Measurements from ENCODE around the gene ELFN1. TPM values are rescaled to one million over a fixed set of nuclear protein-coding genes. Genes with fewer than 3 reads are reported as not detected.

ELFN1 gene
- total and polyA plus RNA-seq, 8 donors, result 0.19 to 4.3 (median 0.53) TPM; not detected in 1

GRCh38 chr7:1745576-1746490 lies 75.8 kb downstream of the ELFN1 start:
- no peaks in the 10 kb centered on the region for H3K9me3 ChIP-seq
- no peaks in the 10 kb centered on the region for H3K36me3 ChIP-seq
- intact Hi-C loops (cut with DNase I; ENCODE audit: low total_unique reads), result no loop called here
- no peak overlapping the region for H3K4me3 ChIP-seq
- no peak overlapping the region for H3K27ac ChIP-seq
- H3K27me3 ChIP-seq, result peaks cover 0 to 57% (median 26%) of the 10 kb centered on the region in 3 donors
- WGBS, 5 donors, result 97 to 98% (median 97%) methylated on average over 26 to 72 of the region's 72 CpGs
- DNase-seq, result no peak
- TF ChIP-seq POLR2AphosphoS5 (IDR thresholded peaks at IDR 0.05) (no peak), EP300 (IDR thresholded peaks at IDR 0.05) (no peak), POLR2A (IDR thresholded peaks at IDR 0.05) (no peak), CTCF (IDR thresholded peaks at IDR 0.05) (no peak)
- peaks cover 11 to 18% (median 15%) of the 10 kb centered on the region in 4 donors for H3K4me1 ChIP-seq

GRCh38 chr7:1746491-1746975 lies 76.5 kb downstream of the ELFN1 start:
- Histone ChIP-seq H3K9me3 (no peaks in the 10 kb centered on the region), H3K4me3 (no peak overlapping the region), H3K36me3 (no peaks in the 10 kb centered on the region), H3K27me3 (peaks cover 0 to 64% (median 26%) of the 10 kb centered on the region in 3 donors), H3K27ac (no peak overlapping the region), H3K4me1 (peaks cover 11 to 18% (median 15%) of the 10 kb centered on the region in 4 donors)
- TF ChIP-seq EP300 (IDR thresholded peaks at IDR 0.05) (no peak), POLR2A (IDR thresholded peaks at IDR 0.05) (no peak), POLR2AphosphoS5 (IDR thresholded peaks at IDR 0.05) (no peak), CTCF (IDR thresholded peaks at IDR 0.05) (no peak)
- no peak for DNase-seq
- WGBS, 5 donors, result 92 to 96% (median 94%) methylated on average over 3 to 60 of the region's 60 CpGs
- intact Hi-C loops (cut with DNase I; ENCODE audit: low total_unique reads), result no loop called here

- 85 to 88% (median 87%) methylated on average over 34 to 38 of the region's 38 CpGs for WGBS, 5 donors
- Histone ChIP-seq H3K36me3 (no peaks in the 10 kb centered on the region), H3K27ac (no peak overlapping the region), H3K4me1 (peaks cover 8 to 13% (median 10%) of the 10 kb centered on the region in 4 donors), H3K4me3 (no peak overlapping the region), H3K27me3 (peaks cover 0 to 61% (median 26%) of the 10 kb centered on the region in 3 donors), H3K9me3 (no peaks in the 10 kb centered on the region)
- no peak for DNase-seq
- intact Hi-C loops (cut with DNase I; ENCODE audit: low total_unique reads), result no loop called here
- no peak for TF ChIP-seq POLR2A (IDR thresholded peaks at IDR 0.05)
- TF ChIP-seq POLR2AphosphoS5 (IDR thresholded peaks at IDR 0.05), result no peak
- TF ChIP-seq EP300 (IDR thresholded peaks at IDR 0.05), result no peak
- TF ChIP-seq CTCF (IDR thresholded peaks at IDR 0.05), result no peak
Measured at GRCh38 chr7:1747004-1747801, 77.1 kb downstream of the ELFN1 start.
